H1 (cell line): ENCODE results near the gene SPATA33. TPM values are rescaled to one million over a fixed set of nuclear protein-coding genes. Genes with fewer than 3 reads are reported as not detected.

Source experiments
- ATF3 ChIP-seq: IDR thresholded peaks from 2 replicates; pipeline ENCODE4 v1.6.1; 2011; ENCODE audit warnings: low read depth, mild to moderate bottlenecking, low read length; ENCODE audit not compliant: insufficient read depth
- CHD7 ChIP-seq: fragments of 300-600 bp; sonication (generic); IDR thresholded peaks from 2 replicates; pipeline ENCODE4 v1.7.1; 2012; ENCODE audit warnings: low read length, moderate library complexity, mild to moderate bottlenecking, inconsistent platforms; ENCODE audit not compliant: insufficient replicate concordance
- FOSL1 ChIP-seq: IDR thresholded peaks from 2 replicates; pipeline ENCODE4 v1.6.1; 2011; ENCODE audit warnings: mild to moderate bottlenecking, low read depth, low read length, moderate library complexity; ENCODE audit not compliant: insufficient read depth
- GTF2F1 ChIP-seq: IDR thresholded peaks from 2 replicates; pipeline ENCODE4 v1.6.1; 2012; ENCODE audit warnings: low read depth, low read length, improper control_type of control experiment, borderline replicate concordance
- HDAC6 ChIP-seq: IDR thresholded peaks from one replicate; pipeline ENCODE4 v1.7.1; 2012; ENCODE audit warnings: low read depth, mild to moderate bottlenecking, inconsistent platforms, low read length, moderate library complexity
- MAFK ChIP-seq: IDR thresholded peaks from 2 replicates; pipeline ENCODE4 v1.6.1; 2012; ENCODE audit warnings: low read depth, mild to moderate bottlenecking, improper control_type of control experiment, low read length
- MAX ChIP-seq: IDR thresholded peaks from 2 replicates; pipeline ENCODE4 v1.6.1; 2012; ENCODE audit warnings: inconsistent platforms
- POU5F1 ChIP-seq: IDR thresholded peaks from 2 replicates; pipeline ENCODE4 v1.6.1; 2011; ENCODE audit warnings: low read depth, mild to moderate bottlenecking, low read length, moderate library complexity
- SIX5 ChIP-seq: IDR thresholded peaks from 2 replicates; pipeline ENCODE4 v1.6.1; 2011; ENCODE audit warnings: mild to moderate bottlenecking, low read depth, low read length
- SUZ12 ChIP-seq: fragments of 200-600 bp; sonication (generic); IDR thresholded peaks from 2 replicates; pipeline ENCODE4 v1.6.1; 2012; ENCODE audit warnings: mild to moderate bottlenecking, inconsistent platforms, low read length, moderate library complexity, mixed read lengths
- TAF7 ChIP-seq: optimal IDR thresholded peaks from 2 replicates; pipeline ENCODE3; 2011; ENCODE audit warnings: low read depth, mild to moderate bottlenecking, inconsistent platforms, low read length, moderate library complexity, borderline replicate concordance
- TEAD4 ChIP-seq: IDR thresholded peaks from 2 replicates; pipeline ENCODE4 v1.6.1; 2012; ENCODE audit warnings: low read depth, low read length, inconsistent platforms, mixed read lengths
- polyA plus RNA-seq, 7 experiments: library from polyadenylated mRNA; depleted of rRNA in 3 of 7; stranded (reverse) in 5 of 7; unstranded in 2 of 7; fragments of >200 nt in 5 of 7; fragments of 200-250 nt in 2 of 7; gene quantifications; 1 replicate in 5 of 7; 2 replicates in 1 of 7; 4 replicates in 1 of 7; pipeline versions ENCODE4 v1.2.1 to v1.2.3, GENCODE V29; 2011 to 2013; ENCODE audit warnings: missing spikeins in 2 of 7, mixed read lengths in 2 of 7
- total RNA-seq: library from RNA; stranded (reverse); fragmentation: NEBNext Ultra II Directional; extraction: Animal tissue kit (Norgen Biotek cat#: 25700); gene quantifications from 2 replicates; pipeline ENCODE4 v1.2.1, GENCODE V29; 2021

The SPATA33 gene
- total and polyA plus RNA-seq, 2 of the 8 experiments (the other 6 are each of a cell fraction or from before 2014, with no cell fraction given): 5.4 to 16.9 TPM

GRCh38 chr16:89716493-89716892 is 58.9 kb downstream of the SPATA33 start (continued):
- TF ChIP-seq CHD7: no peak
- no peak for TF ChIP-seq SUZ12
- TF ChIP-seq MAFK: no peak
- no peak for TF ChIP-seq SIX5
- TF ChIP-seq TEAD4: no peak
- no peak for TF ChIP-seq POU5F1
- TF ChIP-seq ATF3: no peak
- TF ChIP-seq FOSL1: no peak
- no peak for TF ChIP-seq TAF7
- no peak for TF ChIP-seq MAX
- TF ChIP-seq GTF2F1: no peak
- TF ChIP-seq HDAC6: no peak
